Putamen (tissue), 1 donor: ENCODE data around the gene SMIM23.

Source experiments
- DNase-seq: peaks from one replicate; pipeline ENCODE4 v3.0.0-alpha.2; 2016; ENCODE audit warnings: low spot score

SMIM23 gene

GRCh38 chr5:171785517-171785916 lies at the start of gene SMIM23:
Gene SMIM23, plus strand, starts transcription at chr5:171785817. Its CDS starts 55 bp downstream, at chr5:171785872.
- no peak for DNase-seq

GRCh38 chr5:171736976-171737891 lies 48.4 kb upstream of the SMIM23 start:
- no peak for DNase-seq

- no peak for DNase-seq
These were observed 47.1 kb upstream of the SMIM23 start for GRCh38 chr5:171738501-171738900.

GRCh38 chr5:171739271-171739670 lies 46.3 kb upstream of the SMIM23 start:
- DNase-seq, result no peak

- DNase-seq, result no peak
These were observed 42.1 kb upstream of the SMIM23 start for GRCh38 chr5:171743436-171744076.

- DNase-seq, result no peak
These were observed 41.4 kb upstream of the SMIM23 start for GRCh38 chr5:171744264-171744663.

- DNase-seq, result no peak
These were observed 40.7 kb upstream of the SMIM23 start for GRCh38 chr5:171744882-171745281.

- DNase-seq, result no peak
These were observed 40.0 kb upstream of the SMIM23 start for GRCh38 chr5:171745602-171746001.

- DNase-seq, result no peak
These were observed 38.4 kb upstream of the SMIM23 start for GRCh38 chr5:171747061-171747859.

GRCh38 chr5:171748720-171749119 lies 36.9 kb upstream of the SMIM23 start:
- no peak for DNase-seq

GRCh38 chr5:171749365-171749764 lies 36.3 kb upstream of the SMIM23 start:
- DNase-seq, result no peak

- no peak for DNase-seq
These were observed 35.3 kb upstream of the SMIM23 start for GRCh38 chr5:171750311-171750788.

GRCh38 chr5:171755354-171755821 lies 30.2 kb upstream of the SMIM23 start:
- DNase-seq, result no peak

GRCh38 chr5:171757853-171758535 lies 27.6 kb upstream of the SMIM23 start:
- no peak for DNase-seq

- no peak for DNase-seq
These were observed 25.8 kb upstream of the SMIM23 start for GRCh38 chr5:171759777-171760176.

- DNase-seq, result no peak
These were observed 23.5 kb upstream of the SMIM23 start for GRCh38 chr5:171762021-171762608.

GRCh38 chr5:171762903-171763302 lies 22.7 kb upstream of the SMIM23 start:
- no peak for DNase-seq

GRCh38 chr5:171764265-171764664 lies 21.4 kb upstream of the SMIM23 start:
- no peak for DNase-seq

GRCh38 chr5:171766875-171767274 lies 18.7 kb upstream of the SMIM23 start:
- DNase-seq, result no peak

- no peak for DNase-seq
These were observed 15.5 kb upstream of the SMIM23 start for GRCh38 chr5:171770153-171770552.

GRCh38 chr5:171771856-171772255 lies 13.8 kb upstream of the SMIM23 start:
- DNase-seq, result no peak
